Neural cell (in vitro differentiated cells): Measurements from ENCODE around the gene CRYBB3. TPM values are rescaled to one million over a fixed set of nuclear protein-coding genes. Genes with fewer than 3 reads are reported as not detected.

Experiments
- H2AFZ ChIP-seq: fragments of 200-600, 300-800 bp; sonication (generic), shearing (Covaris generic); 2 replicates; pipeline ENCODE4 v1.6.0; 2014; ENCODE audit warnings: low read depth, mild to moderate bottlenecking, antibody characterized with exemption, low read length, moderate library complexity
- H3F3A ChIP-seq: fragments of 200-600 bp; shearing (Covaris generic); 2 replicates; pipeline ENCODE4 v1.6.1; 2016; ENCODE audit warnings: mild to moderate bottlenecking, moderate library complexity, mixed read lengths, antibody characterized with exemption, low read length; ENCODE audit not compliant: insufficient read depth, poor library complexity, severe bottlenecking
- H3K27ac ChIP-seq: fragments of 200-600, 300-800 bp; sonication (generic), shearing (Covaris generic); 2 replicates; pipeline ENCODE4 v1.5.1; 2014; ENCODE audit warnings: mild to moderate bottlenecking, low read length, moderate library complexity
- H3K27me3 ChIP-seq: fragments of 300-800, 200-600 bp; sonication (generic), shearing (Covaris generic); 2 replicates; pipeline ENCODE4 v1.6.0; 2014; ENCODE audit warnings: mild to moderate bottlenecking, low read depth, low read length, moderate library complexity; ENCODE audit not compliant: insufficient read depth
- H3K36me3 ChIP-seq: fragments of 300-800, 200-600 bp; sonication (generic), shearing (Covaris generic); 2 replicates; pipeline ENCODE4 v1.5.1; 2014; ENCODE audit warnings: mild to moderate bottlenecking, antibody characterized with exemption, low read length, moderate library complexity; ENCODE audit not compliant: insufficient read depth
- H3K4me2 ChIP-seq: fragments of 300-800, 200-600 bp; sonication (generic), shearing (Covaris generic); 2 replicates; pipeline ENCODE4 v1.6.0; 2014; ENCODE audit warnings: mild to moderate bottlenecking, low read length
- H3K4me3 ChIP-seq: fragments of 300-800, 200-600 bp; sonication (generic), shearing (Covaris generic); 2 replicates; pipeline ENCODE4 v1.5.1; 2014; ENCODE audit warnings: mild to moderate bottlenecking, low read length, moderate library complexity
- H3K79me2 ChIP-seq: fragments of 200-600 bp; shearing (Covaris generic); replicated peaks from 2 replicates; pipeline ENCODE4 v1.6.0; 2014; ENCODE audit warnings: mild to moderate bottlenecking, low read length, moderate library complexity; ENCODE audit not compliant: insufficient read depth
- H3K9ac ChIP-seq: fragments of 300-800, 200-600 bp; sonication (generic), shearing (Covaris generic); 2 replicates; pipeline ENCODE4 v1.6.1; 2016; ENCODE audit warnings: mild to moderate bottlenecking, low read length, mixed read lengths
- H3K9me2 ChIP-seq: fragments of 200-600 bp; shearing (Covaris generic); 2 replicates; pipeline ENCODE4 v1.6.1; 2016; ENCODE audit warnings: mild to moderate bottlenecking, low read length, mixed read lengths; ENCODE audit not compliant: insufficient read depth
- H3K9me3 ChIP-seq: fragments of 200-600, 300-800 bp; sonication (generic), shearing (Covaris generic); 2 replicates; pipeline ENCODE4 v1.6.1; 2016; ENCODE audit warnings: mild to moderate bottlenecking, mixed run types, low read length, moderate library complexity, mixed read lengths
- H4K20me1 ChIP-seq: fragments of 200-600 bp; shearing (Covaris generic); 2 replicates; pipeline ENCODE4 v1.6.1; 2016; ENCODE audit warnings: mild to moderate bottlenecking, mixed run types; ENCODE audit not compliant: insufficient read depth
- EP300 ChIP-seq: fragments of 450-650 bp; conservative IDR thresholded peaks from 2 replicates; pipeline ENCODE4 v1.6.1; 2014; ENCODE audit warnings: antibody characterized with exemption, mild to moderate bottlenecking, moderate library complexity; ENCODE audit not compliant: poor library complexity, severe bottlenecking
- EZH2 ChIP-seq: fragments of 200-600, 300-800 bp; shearing (Covaris generic), sonication (generic); IDR thresholded peaks from 2 replicates; pipeline ENCODE4 v1.6.1; 2014; ENCODE audit warnings: antibody characterized with exemption, low read length, borderline replicate concordance, mild to moderate bottlenecking; ENCODE audit not compliant: insufficient read depth, poor library complexity, severe bottlenecking
- MXI1 ChIP-seq: fragments of 450-650 bp; conservative IDR thresholded peaks from 2 replicates; pipeline ENCODE4 v1.6.1; 2014; ENCODE audit warnings: antibody characterized with exemption, mild to moderate bottlenecking; ENCODE audit not compliant: poor library complexity, severe bottlenecking
- POLR2AphosphoS5 ChIP-seq: IDR thresholded peaks from 2 replicates; pipeline ENCODE4 v1.6.1; 2012
- RAD21 ChIP-seq: fragments of 450-650 bp; conservative IDR thresholded peaks from 2 replicates; pipeline ENCODE4 v1.6.1; 2014; ENCODE audit warnings: antibody characterized with exemption, mild to moderate bottlenecking, moderate library complexity
- SMC3 ChIP-seq: fragments of 450-650 bp; conservative IDR thresholded peaks from 2 replicates; pipeline ENCODE4 v1.6.1; 2014; ENCODE audit warnings: antibody characterized with exemption, mild to moderate bottlenecking, moderate library complexity; ENCODE audit not compliant: poor library complexity
- TAF1 ChIP-seq: IDR thresholded peaks from 2 replicates; pipeline ENCODE4 v1.6.1; 2012; ENCODE audit warnings: low read depth
- polyA plus RNA-seq: library from polyadenylated mRNA; depleted of rRNA; stranded (reverse); fragments of >200 nt; gene quantifications from 2 replicates; pipeline ENCODE4 v1.2.3, GENCODE V29; 2014
- TF ChIP-seq, protein P1 (sequence below): fragments of 450-650 bp; IDR thresholded peaks from 2 replicates; pipeline ENCODE4 v1.5.1; 2014; ENCODE audit warnings: antibody characterized with exemption, mild to moderate bottlenecking, moderate library complexity; ENCODE audit not compliant: poor library complexity, severe bottlenecking
- TF ChIP-seq, protein P2 (sequence below): IDR thresholded peaks from 2 replicates; pipeline ENCODE4 v1.6.1; 2012; ENCODE audit warnings: borderline replicate concordance

Gene CRYBB3
- polyA plus RNA-seq, 1 donor from 2014 or later: not detected

- Histone ChIP-seq H2AFZ (no peak overlapping the region), H3K36me3 (no peaks in the 10 kb centered on the region), H3K9ac (no peak overlapping the region), H3K27ac (no peak overlapping the region), H3K4me3 (no peak overlapping the region), H4K20me1 (no peaks in the 10 kb centered on the region), H3K4me2 (no peak overlapping the region), H3K79me2 (no peaks in the 10 kb centered on the region), H3K9me2 (no peaks in the 10 kb centered on the region), H3F3A (no peaks in the 10 kb centered on the region), H3K27me3 (no peaks in the 10 kb centered on the region), H3K9me3 (no peaks in the 10 kb centered on the region)
- TF ChIP-seq, protein P1, sequence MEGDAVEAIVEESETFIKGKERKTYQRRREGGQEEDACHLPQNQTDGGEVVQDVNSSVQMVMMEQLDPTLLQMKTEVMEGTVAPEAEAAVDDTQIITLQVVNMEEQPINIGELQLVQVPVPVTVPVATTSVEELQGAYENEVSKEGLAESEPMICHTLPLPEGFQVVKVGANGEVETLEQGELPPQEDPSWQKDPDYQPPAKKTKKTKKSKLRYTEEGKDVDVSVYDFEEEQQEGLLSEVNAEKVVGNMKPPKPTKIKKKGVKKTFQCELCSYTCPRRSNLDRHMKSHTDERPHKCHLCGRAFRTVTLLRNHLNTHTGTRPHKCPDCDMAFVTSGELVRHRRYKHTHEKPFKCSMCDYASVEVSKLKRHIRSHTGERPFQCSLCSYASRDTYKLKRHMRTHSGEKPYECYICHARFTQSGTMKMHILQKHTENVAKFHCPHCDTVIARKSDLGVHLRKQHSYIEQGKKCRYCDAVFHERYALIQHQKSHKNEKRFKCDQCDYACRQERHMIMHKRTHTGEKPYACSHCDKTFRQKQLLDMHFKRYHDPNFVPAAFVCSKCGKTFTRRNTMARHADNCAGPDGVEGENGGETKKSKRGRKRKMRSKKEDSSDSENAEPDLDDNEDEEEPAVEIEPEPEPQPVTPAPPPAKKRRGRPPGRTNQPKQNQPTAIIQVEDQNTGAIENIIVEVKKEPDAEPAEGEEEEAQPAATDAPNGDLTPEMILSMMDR: no peak
- TF ChIP-seq MXI1: no peak
- TF ChIP-seq POLR2AphosphoS5: no peak
- TF ChIP-seq TAF1: no peak
- TF ChIP-seq RAD21: no peak
- TF ChIP-seq, protein P2, sequence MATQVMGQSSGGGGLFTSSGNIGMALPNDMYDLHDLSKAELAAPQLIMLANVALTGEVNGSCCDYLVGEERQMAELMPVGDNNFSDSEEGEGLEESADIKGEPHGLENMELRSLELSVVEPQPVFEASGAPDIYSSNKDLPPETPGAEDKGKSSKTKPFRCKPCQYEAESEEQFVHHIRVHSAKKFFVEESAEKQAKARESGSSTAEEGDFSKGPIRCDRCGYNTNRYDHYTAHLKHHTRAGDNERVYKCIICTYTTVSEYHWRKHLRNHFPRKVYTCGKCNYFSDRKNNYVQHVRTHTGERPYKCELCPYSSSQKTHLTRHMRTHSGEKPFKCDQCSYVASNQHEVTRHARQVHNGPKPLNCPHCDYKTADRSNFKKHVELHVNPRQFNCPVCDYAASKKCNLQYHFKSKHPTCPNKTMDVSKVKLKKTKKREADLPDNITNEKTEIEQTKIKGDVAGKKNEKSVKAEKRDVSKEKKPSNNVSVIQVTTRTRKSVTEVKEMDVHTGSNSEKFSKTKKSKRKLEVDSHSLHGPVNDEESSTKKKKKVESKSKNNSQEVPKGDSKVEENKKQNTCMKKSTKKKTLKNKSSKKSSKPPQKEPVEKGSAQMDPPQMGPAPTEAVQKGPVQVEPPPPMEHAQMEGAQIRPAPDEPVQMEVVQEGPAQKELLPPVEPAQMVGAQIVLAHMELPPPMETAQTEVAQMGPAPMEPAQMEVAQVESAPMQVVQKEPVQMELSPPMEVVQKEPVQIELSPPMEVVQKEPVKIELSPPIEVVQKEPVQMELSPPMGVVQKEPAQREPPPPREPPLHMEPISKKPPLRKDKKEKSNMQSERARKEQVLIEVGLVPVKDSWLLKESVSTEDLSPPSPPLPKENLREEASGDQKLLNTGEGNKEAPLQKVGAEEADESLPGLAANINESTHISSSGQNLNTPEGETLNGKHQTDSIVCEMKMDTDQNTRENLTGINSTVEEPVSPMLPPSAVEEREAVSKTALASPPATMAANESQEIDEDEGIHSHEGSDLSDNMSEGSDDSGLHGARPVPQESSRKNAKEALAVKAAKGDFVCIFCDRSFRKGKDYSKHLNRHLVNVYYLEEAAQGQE: no peak
- no peak for TF ChIP-seq SMC3
- TF ChIP-seq EP300: no peak
- TF ChIP-seq EZH2: no peak
Measured at GRCh38 chr22:25186140-25186539, 13.5 kb upstream of the CRYBB3 start.

DNA sequence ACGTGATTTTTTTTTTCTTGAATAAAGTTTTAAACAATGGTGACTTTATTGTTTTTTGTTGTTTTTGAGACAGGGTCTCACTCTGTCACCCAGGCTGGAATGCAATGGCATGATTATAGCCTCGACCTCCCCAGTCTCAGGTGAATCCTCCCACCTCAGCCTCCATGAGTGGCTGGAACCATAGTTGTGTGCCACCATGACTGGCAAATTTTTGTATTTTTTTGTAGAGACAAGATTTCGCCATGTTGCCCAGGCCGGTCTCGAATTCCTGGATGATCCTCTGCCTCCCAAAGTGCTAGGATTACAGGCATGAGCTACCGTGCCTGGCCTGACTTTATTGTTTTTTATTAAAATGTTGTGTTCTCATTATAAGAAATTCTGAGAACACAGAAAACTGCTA lies 12.2 kb upstream of the CRYBB3 start:
- no peak overlapping the region for H3K4me2 ChIP-seq
- no peaks in the 10 kb centered on the region for H3K9me3 ChIP-seq
- no peak overlapping the region for H3K27ac ChIP-seq
- no peaks in the 10 kb centered on the region for H4K20me1 ChIP-seq
- no peak overlapping the region for H2AFZ ChIP-seq
- H3K9ac ChIP-seq: no peak overlapping the region
- no peak overlapping the region for H3K4me3 ChIP-seq
- TF ChIP-seq EZH2 (no peak), POLR2AphosphoS5 (no peak), SMC3 (no peak), MXI1 (no peak), EP300 (no peak), TAF1 (no peak)
- TF ChIP-seq, protein P2: no peak
- no peaks in the 10 kb centered on the region for H3K27me3 ChIP-seq
- no peaks in the 10 kb centered on the region for H3F3A ChIP-seq
- no peaks in the 10 kb centered on the region for H3K36me3 ChIP-seq
- H3K9me2 ChIP-seq: no peaks in the 10 kb centered on the region
- H3K79me2 ChIP-seq: no peaks in the 10 kb centered on the region
